Activated CD8-positive, alpha-beta memory T cell treated with anti-CD3 and anti-CD28 coated beads, Interleukin-2, amount 50 U/mL, for 24 hours (primary cell): ENCODE results near the gene KRT6A.

Source experiments
- DNase-seq: peaks from one replicate; pipeline ENCODE4 v3.0.0-alpha.2; 2020; ENCODE audit errors: extremely low read depth

KRT6A gene

DNA sequence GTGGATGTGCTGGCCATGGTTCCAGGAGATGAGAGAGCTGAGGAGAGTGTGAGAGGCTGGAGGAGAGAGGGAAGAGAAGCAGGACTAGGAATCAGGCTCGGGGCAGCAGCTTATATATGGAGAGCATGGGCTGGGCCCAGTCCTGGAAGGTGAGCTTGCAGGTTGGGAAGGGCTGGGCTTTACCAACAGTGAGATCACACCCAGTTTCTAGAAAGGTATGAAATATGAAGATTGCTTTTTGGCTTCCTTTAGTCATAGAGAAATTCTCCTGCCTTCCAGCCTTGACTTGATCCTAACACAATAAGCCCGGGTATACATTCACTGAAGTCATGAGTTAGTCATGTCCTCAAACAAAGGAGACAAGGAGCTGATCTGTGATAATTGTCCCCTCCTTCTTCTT is at the start of gene KRT6A:
KRT6A (minus strand) TSS at position 86 of the 400 bp plus-strand sequence; CDS start at position 17, 69 bp downstream.
- DNase-seq: no peak

DNA sequence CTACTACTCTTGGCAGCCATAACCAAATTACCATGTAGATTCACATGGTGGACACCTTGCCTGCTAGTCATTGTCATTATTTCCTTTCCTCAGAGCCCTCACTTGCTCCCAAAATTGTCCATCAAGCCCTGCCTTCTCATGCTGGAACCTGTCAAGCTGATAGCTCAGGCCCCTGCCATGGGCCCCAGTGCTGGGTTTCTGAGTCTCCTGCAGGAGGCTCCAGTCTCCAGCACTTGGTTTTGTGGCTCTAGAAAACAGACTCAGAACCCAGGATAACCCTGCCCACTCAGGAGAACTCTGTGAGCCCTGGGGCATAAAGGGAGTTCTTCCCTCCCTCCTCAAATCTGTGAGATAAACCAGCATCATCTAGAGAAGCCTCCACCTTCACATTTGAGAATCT is 49.1 kb upstream of the KRT6A start:
- DNase-seq: no peak

DNA sequence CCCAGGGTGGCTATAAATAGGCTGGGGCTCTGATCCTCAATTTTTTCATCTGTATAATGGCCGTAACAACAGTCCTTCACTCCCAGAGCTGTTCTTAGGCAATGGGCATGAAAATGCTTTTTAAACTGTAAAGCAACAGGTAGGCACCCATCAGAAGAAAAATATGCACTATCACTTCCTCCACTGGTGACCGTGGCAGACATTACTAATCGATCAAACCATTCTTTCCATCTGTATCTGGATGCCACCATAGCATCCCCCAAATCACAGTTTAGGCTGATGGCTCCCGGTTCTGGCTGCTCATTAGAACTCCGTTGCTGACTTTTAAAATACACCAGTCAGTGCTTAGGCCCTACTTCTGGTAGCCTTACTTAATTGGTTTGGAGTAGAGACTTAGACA is 48.7 kb upstream of the KRT6A start:
- DNase-seq: no peak

DNA sequence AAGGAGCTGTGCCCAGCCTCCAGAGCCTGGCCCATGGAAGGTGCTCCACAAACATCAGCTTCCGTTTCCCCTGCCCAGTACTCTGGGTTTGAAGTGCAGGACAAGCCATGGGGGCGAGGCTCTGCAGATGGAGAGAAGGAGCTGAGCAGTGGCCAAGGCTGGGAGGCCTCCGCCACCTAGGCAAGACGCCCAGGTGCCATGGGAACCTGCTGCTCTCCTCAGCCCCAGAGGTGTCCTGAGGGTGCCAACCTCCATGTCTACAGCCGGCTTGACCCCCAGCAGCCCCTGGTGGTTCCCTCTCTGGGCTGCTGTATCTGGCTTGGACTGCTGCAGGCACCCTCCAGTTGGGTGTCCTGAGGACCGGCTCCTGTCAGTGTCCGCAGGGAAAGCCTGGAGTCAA is 47.5 kb upstream of the KRT6A start:
- no peak for DNase-seq

DNA sequence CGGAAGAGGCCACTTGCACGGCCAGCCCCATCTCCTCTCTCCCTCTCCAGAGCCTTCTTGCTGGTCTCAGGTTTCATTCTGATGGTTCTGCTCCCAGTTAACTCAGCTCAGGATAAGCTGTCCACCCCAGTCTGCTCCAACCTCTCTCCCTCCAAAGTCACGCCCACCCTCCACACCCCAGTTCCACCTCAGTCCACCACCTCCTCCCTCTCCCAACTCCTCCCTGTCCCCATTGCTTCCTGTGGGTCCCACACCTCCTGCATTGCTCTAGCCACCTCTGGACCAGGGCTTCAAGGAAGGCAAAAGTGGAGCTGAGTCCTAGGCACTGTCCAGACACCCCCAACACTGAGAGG is 46.7 kb upstream of the KRT6A start:
- DNase-seq: no peak

DNA sequence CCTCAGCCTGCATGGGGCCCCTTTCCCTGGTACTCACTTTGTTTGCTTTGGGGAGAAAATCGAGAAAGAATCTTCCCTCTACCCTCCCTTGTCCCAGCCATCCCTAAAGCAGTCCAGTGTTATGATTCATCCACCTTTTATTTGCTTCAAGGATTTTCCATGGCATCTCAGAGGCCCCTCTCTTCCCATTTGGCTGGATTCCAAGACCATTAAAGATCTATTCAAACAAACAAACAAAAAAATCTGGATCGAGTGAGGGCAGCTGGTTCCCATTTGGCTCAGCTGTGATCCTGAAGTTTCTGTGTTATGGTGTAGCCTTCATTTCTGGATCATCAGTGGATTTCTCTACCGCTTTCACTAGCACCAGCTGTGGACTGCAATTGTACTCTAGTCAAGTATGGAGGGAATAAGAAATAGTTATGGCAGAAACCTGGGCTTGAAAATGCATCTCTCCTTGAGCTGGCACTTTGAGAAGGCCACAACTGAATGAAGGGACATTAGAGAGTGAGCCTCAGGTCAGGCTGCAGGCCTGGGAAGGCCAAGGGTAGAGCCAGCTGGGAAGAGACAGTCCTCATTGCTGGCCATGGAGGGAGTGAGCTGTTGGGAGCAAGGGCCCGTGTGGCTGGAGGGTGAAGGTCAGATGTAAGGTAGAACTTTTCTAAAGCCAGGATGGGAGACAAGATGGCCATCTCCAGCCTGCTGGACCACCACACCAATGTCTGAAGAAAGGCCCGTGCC is 46.2 kb upstream of the KRT6A start:
- DNase-seq: no peak

DNA sequence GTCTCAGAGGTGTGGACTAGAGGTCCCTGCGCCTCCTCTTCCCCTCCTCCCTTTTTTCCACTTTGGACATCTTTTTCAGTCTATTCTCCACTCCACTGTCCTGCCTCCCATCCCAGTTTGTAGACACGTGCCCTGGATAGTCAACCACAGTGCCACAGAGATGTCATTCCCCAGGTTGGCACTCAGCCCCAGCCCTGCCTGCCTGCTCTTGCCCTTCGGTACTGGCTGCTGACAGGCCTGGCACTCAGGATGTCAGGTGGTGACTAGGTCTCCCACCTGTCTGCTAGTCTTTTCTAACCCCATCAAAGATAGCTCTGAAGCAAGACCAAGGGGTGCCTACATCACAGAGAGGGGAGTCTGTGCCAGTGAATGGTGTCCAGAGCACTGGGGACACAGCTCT is 44.0 kb upstream of the KRT6A start:
- DNase-seq: no peak

DNA sequence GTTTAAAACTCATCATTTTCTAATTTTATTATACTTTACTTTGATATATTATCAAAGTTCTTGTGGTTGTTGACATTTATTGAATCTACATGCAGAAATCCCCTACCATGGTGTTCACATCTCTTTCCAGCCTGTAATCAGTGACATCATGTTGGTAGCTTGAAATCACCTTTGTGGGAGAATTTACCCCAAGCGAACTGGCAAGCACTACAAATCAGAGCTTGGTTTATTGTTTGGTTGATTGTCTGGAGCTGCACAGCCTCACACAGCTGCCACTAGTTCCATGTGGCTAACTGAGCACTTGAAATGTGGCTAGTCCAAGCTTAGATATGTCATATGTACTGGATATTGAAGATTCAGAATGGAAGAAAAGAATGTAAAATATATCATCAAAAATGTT is 42.5 kb upstream of the KRT6A start:
- no peak for DNase-seq

DNA sequence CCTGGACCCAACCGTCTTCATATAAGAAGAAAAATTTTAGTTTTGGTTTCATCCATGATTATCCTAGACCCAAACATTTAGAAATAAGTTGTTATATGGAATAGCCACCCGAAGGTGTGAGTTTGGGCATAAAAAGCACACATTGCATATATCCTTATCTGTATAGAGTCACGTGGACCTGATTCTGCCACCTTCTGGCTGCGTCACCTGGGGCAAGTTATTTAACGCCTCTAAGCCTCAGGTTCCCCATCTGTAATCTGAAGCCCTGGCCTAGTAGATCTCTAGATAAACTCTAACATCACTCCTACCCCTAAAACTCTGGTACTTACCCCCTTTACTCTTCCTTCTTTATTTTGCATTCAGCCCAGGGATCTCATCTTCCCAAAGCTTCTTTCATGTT is 41.4 kb upstream of the KRT6A start:
- DNase-seq: no peak

DNA sequence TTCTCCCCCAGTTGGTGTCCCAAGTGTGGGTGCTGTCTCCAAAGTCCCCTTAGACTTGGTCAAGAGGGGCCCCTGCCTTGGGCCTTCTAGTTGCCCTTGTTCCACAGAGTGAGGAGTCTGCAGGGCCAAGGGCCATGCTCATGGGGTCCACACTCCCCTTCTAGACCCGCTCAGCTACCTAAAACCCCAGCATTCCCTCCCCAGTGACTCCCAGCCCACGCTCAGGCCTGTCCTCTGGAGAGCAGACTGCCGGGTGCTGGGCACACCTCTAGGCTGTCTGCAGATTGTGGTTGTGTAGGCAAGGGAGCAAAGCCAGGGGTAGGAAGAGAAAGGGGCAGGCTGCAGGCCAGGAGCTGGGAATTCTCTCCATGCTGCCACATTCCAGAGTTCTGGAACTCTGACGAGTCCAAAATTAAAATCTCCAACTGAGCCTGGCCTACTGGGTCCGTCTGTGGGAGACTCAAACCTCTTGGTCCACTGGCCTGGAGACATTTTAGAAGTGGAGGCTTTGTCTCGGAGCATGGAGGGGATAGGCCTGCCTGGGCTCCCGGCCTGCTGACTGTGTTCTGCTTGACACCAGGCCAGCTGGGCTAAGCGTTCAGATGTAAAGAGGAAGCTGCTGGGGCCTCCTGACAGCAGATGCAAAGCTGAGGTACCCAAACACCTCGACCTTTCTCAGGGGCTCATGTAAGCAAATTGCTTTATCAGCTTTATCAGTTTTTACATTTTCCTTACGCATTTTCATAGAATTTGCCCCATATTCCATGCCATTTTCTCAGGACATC is 40.8 kb upstream of the KRT6A start:
- no peak for DNase-seq

DNA sequence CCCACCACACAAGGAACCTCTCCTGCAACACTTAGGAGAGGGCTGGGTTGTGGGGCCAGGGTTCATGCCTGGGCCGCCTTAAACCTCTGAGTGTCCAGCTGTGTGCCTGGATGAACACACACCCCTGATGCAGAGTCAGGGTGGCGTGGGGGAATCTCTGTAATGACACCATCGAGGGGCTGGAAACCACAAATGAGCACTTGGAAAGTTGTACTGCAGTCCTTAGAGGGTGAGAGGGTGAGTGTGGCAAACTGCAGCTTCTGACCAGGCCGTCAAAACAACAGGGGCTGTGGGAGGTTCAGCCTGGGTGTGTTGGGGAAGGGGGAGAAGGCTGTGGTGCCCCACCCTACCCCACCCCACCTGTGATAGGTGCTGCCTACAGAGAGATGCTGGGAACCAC is 39.6 kb upstream of the KRT6A start:
- no peak for DNase-seq

DNA sequence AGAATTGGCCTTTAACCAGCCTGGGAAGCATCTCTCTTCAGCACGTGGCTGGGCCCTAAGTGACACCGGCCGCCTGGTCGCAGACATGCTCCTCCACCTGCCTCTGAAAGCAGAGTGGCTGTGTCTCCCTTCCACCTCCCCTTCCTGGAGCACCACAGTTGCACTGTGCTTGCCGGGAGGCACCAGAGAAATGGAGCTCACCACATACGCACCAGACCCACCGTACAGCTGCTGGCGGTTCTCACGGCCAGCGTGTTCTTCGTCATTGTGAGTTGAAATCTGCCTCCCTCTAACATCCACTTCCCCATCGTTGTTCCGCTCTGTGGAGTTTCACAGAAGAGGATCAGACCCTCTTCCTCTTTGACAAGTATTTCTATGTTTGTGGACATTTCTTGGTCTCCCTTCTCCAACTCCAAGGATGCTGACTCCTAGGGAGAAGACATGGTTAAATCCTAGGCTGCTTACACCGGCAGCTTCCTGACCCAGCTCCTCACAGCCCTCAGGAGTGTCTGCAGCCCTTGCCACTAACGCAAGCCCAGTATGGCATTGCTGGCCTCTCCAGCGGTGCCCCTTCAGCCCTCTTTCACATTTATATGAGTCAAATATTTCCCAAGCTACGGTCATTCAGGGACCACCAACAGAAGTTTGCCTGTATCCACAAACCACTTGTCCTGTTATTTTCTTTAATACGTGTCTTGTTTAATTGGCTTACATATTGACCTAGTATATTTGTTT is 38.7 kb upstream of the KRT6A start:
- DNase-seq: no peak

DNA sequence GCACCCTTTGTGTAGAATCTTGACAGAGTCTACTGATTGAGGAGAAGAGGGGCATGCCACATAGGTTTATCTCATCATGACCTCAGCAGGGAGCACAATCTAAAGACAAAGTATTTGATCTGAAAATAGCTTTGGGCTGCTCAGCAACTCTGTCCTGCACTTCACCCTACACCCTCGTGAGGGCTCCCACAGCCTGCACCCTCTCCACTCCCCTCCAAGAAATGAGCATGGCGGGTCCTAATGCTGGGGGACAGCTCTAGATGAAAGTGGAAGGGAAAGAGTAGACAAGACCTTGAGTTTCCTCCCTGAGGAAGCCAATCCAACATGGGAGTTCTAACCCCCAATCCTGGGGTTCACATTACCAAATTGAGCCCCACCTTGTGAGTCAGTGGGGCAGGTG is 37.8 kb upstream of the KRT6A start:
- no peak for DNase-seq

DNA sequence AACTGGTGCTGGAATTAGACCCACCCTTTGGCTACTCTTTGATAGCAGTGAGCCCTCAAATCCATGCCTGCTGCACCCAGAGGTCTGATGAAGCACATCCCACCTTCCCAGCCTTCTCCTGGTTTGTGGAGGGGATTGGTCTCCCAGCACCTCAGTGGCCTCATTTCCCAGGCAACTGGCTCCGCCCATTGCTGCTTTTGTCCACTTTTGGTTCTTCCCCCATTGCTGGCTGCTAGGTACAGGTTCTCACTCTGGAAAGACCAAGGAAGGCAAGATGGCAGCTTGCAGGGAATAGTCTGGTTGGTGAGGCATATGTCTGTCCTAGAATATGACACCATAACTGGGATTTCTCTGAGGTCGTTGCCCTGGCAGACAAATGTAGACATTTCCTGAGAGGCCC is 37.3 kb upstream of the KRT6A start:
- no peak for DNase-seq

DNA sequence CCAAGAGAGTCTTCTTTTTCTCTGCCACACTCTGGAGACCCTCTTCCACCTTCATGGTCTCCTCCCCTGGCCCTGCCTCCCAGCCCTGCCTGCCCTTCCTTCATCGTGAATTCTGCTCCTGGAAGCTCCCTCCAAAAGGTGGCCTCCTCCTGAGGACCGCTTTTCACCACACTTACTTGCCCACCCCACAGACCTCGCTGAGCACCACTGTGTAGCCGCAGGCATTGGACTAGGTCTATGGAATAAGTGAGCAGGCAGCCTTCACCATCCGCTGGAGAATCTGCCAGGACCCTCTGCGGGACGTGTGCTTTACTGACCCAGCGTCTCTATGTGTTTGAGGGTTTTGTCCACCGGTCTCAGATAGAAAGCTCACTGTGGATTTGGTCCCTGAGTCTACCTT is 36.8 kb upstream of the KRT6A start:
- no peak for DNase-seq

DNA sequence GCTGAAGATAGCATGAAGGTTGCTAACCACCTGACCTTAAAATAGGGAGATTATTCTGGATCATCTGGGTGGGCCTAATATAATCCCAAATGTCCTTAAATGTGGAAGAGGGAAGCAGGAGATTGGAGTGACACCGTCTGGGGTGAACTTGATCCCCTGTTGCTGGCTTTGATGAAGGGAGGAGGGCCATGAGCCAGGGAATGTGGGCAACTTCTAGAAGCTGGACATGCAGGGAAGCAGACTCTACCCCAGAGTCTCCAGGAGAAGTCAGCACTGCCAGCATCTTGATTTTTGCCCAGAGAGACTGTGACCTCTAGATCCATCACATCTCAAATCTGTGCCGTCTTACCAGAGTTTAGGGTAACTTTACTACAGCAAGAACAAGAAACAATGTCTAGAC is 36.4 kb upstream of the KRT6A start:
- no peak for DNase-seq

DNA sequence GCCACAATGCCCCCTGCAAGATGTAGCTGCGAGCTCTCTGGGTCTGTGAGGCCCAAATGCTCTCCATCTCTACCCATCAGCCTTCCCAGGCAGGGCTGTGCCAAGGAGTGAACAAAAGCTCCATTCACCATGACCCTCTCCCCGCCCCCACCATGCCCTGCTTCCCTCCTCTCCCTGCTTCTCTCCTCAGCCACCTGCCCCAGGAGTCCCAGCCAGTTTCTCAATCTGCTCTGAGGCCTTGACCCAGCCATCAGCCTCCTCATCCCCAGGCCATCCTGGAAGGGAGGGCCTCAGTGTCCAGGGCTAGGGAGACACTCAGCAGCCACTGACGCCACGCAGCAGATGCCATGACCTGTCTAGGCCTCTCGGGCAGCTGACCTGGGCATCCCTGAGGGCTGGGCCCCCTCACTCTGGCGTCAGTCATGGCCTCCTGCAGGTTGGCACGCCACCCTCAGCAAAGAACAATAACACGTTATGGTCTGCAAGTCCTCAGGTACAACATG is 35.6 kb upstream of the KRT6A start:
- DNase-seq: no peak

DNA sequence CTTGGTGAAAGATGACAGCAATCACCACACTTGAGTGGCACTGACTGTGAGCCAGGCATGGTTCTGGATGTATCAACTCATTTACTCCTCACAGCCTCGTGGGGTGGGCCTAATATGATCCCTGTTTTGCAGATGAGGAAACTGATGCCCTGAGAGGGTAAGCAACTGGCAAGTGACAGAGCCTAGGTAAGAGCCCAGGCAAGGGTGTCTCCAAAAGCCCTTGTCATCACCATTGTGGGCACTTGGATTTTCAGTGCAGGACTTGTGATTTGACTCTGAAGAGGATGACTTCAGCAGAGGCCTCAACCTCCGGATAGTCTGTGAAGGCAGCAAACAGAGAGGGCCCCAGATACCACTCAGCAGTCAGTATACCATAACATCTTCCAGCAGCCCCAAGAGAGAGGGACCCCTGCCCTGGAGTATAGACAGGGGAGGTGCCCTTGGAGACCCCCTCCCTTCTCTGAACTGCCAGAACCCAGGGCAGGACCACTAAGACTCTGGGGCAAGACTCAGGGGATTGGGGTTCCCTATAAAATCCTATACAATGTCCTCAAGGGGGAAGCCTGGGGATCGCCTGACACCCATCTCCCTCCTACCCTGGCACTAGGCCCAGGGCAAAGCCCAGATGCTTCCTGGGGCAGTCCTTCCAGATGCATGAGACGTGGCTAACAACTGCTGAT is 34.2 kb upstream of the KRT6A start:
- no peak for DNase-seq

DNA sequence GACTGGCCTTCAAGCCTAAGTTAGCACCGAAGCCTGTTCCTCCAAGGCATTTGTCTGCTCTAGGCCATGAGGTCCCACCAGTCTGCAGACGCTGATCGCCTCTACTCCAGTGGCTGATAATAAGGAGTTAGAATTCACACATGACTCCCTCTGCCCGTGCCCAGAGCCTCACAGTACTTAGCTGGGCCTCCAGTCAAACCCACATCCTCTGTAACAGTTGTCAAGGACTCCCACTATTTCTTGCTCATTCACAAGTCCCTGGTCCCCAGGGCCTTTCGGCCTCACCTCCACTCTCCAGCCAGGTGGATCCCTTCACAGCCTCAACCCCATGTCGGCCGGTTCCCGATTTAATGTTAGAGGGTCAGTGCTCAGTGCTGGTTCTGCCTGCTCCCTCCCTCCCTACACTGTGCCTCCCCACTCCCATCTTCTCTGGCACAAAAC is 33.5 kb upstream of the KRT6A start:
- no peak for DNase-seq

DNA sequence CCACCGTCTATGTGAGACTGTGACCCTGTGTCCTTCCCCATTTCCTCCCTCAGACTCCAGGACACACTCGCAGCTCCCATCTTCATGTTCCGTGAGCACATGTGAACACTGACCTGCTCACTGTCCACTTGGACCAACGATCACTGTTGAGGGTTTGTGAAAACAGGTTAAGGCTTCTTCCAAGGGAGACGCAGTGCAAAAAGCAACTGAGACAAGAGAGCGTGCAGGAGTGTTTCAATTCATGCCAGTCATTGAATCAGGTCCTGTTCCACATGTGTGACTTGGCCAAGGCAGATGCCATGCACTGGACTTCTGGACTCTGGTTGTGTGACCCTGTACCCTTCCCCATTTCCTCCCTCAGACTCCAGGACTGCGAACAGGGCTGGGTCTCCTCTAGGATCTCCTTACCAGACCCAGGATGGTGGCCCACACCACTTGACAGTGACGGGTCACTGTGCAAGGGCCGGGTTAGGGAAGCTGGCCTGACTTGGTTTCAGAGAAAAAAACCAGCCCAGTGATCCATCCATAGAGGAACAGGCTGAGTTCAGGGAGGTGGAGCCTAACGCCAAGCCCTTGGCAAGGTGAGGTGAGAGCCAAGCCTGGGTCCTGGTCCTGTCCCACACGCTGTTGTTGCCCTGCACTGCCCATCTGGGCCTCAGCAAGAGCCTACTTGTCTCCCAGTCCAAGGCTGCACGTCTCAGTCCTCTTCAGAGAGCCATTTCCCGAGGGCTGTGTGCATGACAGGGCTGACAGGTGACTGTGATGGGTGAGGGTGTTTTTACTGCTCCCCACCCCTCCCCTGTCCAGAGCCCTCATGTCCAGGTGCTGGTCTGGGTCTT is 32.8 kb upstream of the KRT6A start:
- no peak for DNase-seq
